Bronchial epithelial cell (primary cell): Measurements from ENCODE around the gene EHD3. TPM values are rescaled to one million over a fixed set of nuclear protein-coding genes. Genes with fewer than 3 reads are reported as not detected.
A peak's percentile ranks its signal among the peaks of the same experiment; 100 is the strongest.
"Not testable (repeated sequence)": the region's sequence is repeated elsewhere in the genome, so short reads cannot be mapped to it uniquely, and the experiment has no call there.

Experiments used
- DNase-seq: peaks from one replicate; pipeline ENCODE4 v3.0.0-alpha.2; 2010; ENCODE audit warnings: low read depth
- FAIRE-seq: peaks from 2 replicates; lab custom pipeline; 2011; peaks lifted over from hg19 to GRCh38; lab: Jason Lieb, UNC
- H3K27me3 ChIP-seq: 2 replicates; pipeline ENCODE4 v1.5.1; 2011; ENCODE audit warnings: low read length; ENCODE audit not compliant: control insufficient read depth, insufficient read depth
- H3K36me3 ChIP-seq: 2 replicates; pipeline ENCODE4 v1.5.1; 2011; ENCODE audit warnings: low read length; ENCODE audit not compliant: control insufficient read depth, insufficient read depth
- H3K4me3 ChIP-seq: 2 replicates; pipeline ENCODE4 v1.5.1; 2011; ENCODE audit warnings: mild to moderate bottlenecking, low read depth, low read length, control low read depth
- CTCF ChIP-seq: IDR thresholded peaks from 2 replicates; pipeline ENCODE4 v1.5.1; 2011; ENCODE audit warnings: mild to moderate bottlenecking, moderate library complexity, low read length, control low read depth, inconsistent platforms; ENCODE audit not compliant: insufficient read depth, severe bottlenecking
- total RNA-seq: library from RNA; depleted of rRNA; stranded (reverse); fragments of >200 nt; gene quantifications from 2 replicates; pipeline ENCODE4 v1.2.1, GENCODE V29; 2014

EHD3 gene
- total RNA-seq, 1 donor from 2014 or later = 1.6 TPM

GRCh38 chr2:31277621-31278020 lies 43.7 kb downstream of the EHD3 start:
- Histone ChIP-seq H3K36me3 (no peaks in the 10 kb centered on the region), H3K4me3 (no peak overlapping the region), H3K27me3 (peaks cover 2% of the 10 kb centered on the region)
- no peak for DNase-seq
- TF ChIP-seq CTCF = no peak
- no peak for FAIRE-seq

- no peak for FAIRE-seq
- H3K4me3 ChIP-seq = no peak overlapping the region
- TF ChIP-seq CTCF = no peak
- peak; percentile 30 for DNase-seq
- H3K27me3 ChIP-seq = no peaks in the 10 kb centered on the region
- H3K36me3 ChIP-seq = no peaks in the 10 kb centered on the region
These were observed 48.7 kb downstream of the EHD3 start for GRCh38 chr2:31282634-31283033.

GRCh38 chr2:31283193-31283919 lies 49.4 kb downstream of the EHD3 start:
- not testable (repeated sequence) for H3K4me3 ChIP-seq, H3K27me3 ChIP-seq, H3K36me3 ChIP-seq, FAIRE-seq
- DNase-seq = peak; percentile 68

GRCh38 chr2:31284107-31284506 lies 50.2 kb downstream of the EHD3 start:
- no peak overlapping the region for H3K4me3 ChIP-seq
- DNase-seq = no peak
- no peaks in the 10 kb centered on the region for H3K36me3 ChIP-seq
- no peaks in the 10 kb centered on the region for H3K27me3 ChIP-seq
- no peak for TF ChIP-seq CTCF
- FAIRE-seq = no peak

GRCh38 chr2:31286230-31286629 lies 52.3 kb downstream of the EHD3 start:
- H3K4me3 ChIP-seq = no peak overlapping the region
- FAIRE-seq (no peak), DNase-seq (peak; percentile 21)
- H3K27me3 ChIP-seq = no peaks in the 10 kb centered on the region
- H3K36me3 ChIP-seq = no peaks in the 10 kb centered on the region
- TF ChIP-seq CTCF = no peak

GRCh38 chr2:31286961-31287550 lies 53.1 kb downstream of the EHD3 start:
- DNase-seq (no peak), FAIRE-seq (peak; percentile 7)
- no peaks in the 10 kb centered on the region for H3K27me3 ChIP-seq
- H3K36me3 ChIP-seq = no peaks in the 10 kb centered on the region
- no peak for TF ChIP-seq CTCF
- no peak overlapping the region for H3K4me3 ChIP-seq
